ENCODE data around the gene KAZN. TPM values are rescaled to one million over a fixed set of nuclear protein-coding genes. Genes with fewer than 3 reads are reported as not detected.

Gene KAZN
- total RNA-seq, 1 donor from 2014 or later: 37.2 TPM

DNA sequence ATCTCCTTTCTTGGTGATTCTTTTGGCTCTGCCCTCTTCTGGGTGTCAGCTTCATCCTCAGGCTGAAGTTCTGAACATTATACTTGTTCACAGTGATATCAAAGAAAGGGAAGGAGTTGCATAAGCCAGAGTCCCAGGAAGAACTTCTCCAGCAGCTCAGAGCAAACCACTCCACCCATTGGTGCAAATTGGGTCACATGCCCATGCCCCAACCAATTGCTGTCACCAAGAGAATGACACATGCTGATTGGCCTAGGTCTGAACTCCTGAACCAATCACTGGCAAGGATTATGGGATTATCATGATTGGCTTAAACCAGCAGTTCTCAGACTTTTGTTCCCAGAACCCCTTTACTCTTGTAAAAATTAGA lies 298.6 kb downstream of the KAZN start:
- DNase-seq (ENCODE audit: low spot score) (no peak), ATAC-seq (no peak)
- intact Hi-C loops (cut with DNase I): no loop called here

DNA sequence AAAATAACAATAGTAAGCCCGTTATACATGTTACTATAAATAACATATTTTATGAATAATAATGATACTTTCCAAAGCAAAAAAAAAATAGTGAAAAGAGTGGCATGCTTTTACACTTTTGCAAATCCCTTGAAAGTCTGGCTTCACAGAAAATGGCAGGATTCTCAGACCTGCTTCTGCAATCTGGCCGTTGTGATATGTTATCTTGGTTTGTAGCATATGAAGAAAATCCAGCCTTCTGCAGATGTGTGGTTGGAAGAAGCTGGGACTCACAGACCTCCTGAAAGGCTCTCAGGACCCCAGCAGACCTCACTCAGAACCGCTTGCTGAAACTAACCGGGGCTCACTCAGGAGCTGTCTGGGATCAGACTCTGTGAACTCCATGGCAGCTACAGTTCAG lies 299.1 kb downstream of the KAZN start:
- DNase-seq (ENCODE audit: low spot score): no peak
- ATAC-seq: no peak
- intact Hi-C loops (cut with DNase I): no loop called here

DNA sequence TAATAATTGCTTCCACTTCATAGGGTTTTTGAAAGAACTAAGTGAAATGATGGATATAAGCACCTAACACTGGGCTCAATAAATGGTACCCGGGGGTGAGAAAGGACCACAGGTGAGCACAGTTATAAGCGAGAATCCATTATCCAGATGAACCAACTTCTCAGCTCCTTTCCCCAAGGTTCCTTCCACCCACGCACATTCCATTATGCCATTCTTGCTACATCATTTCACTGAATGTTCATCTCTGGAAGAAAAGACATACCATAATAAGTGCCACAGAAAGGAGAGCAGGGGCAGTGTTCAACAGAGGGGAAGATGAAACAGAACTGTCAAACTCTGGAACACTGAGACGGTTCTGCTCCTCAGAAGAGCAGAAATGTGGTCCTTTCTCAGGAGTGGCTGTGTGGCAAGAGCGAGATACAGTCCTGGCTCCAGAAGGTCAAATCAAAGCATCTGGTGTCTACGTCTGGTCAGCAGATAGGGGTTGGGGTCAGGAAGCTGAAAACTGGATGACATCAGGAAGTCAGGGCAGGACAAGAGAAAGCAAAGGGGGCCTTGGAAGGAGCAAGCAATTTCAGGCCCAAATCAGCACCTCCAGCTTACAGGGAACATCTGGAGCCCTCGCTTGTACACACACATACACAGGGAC lies 299.6 kb downstream of the KAZN start:
- DNase-seq (ENCODE audit: low spot score) (no peak), ATAC-seq (no peak)
- intact Hi-C loops (cut with DNase I): no loop called here

DNA sequence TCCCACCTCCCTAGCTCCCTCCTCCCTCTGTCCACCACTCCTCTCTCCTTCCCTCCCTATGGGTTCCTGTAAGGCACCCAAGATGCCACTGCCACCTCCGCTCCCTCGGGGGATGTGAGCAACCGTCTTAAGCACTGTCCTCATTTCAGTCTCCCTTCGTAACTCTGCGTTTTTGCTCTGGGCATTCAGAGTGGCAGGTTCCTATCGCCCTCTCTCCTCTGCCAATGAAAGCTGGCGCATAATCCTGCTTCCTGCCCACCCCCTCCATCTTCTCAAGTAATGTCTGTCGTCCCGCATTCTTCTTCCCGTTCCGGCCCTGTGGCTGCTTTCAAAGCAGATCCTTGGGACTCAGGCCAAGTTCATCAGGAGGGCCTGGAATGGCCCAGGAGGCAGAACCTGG lies 301.2 kb downstream of the KAZN start:
- ATAC-seq (no peak), DNase-seq (ENCODE audit: low spot score) (no peak)
- intact Hi-C loops (cut with DNase I): no loop called here

DNA sequence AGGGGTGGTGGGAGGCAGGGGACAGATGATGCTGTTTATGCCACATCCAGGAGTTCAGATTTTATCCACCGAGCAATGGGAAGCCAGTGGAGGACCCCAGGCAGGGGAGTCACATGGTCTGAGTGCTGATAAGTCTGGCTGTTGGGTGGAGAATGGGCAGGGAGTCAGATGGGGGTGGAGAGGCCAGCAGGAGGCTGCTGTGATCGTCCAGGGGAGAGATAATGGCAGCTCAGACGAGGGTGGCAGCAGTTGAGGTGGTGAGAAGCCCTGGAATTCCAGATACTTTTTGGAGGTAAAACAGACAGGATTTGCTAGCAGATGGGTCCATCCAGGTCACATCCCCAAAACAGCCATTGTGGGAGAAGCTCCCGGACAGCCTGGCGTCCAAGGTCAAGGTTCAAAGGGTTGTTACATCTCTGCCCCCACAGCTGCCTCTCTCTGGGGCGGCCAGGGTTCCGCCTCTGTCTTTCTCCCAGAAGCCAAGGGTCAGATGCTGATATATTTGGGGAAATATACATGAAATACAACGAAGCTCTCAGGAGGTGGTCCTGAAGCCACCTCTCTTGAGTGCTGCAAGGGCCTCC lies 303.0 kb downstream of the KAZN start:
- ATAC-seq: no peak
- intact Hi-C loops (cut with DNase I): no loop called here
- DNase-seq (ENCODE audit: low spot score): no peak

DNA sequence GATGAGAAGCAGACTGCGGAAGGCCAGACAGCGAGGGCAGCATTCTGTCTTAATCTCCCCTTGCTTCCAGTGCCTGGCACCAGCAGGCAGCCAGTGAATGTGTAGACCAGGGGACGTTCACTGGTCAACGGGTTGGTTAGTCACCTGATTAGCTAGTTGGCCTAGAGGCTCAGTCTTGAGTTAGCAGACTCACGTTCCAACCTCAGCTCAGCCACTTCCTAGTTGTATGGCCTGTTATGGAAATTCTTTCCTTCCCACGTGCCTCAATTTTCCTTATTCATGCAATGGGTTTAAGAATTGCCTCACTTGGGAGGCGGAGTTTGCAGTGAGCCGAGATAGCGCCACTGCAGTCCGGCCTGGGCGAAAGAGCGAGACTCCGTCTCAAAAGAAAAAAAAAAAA lies 305.4 kb downstream of the KAZN start:
- no peak for ATAC-seq
- intact Hi-C loops (cut with DNase I): no loop called here
- DNase-seq (ENCODE audit: low spot score): no peak

DNA sequence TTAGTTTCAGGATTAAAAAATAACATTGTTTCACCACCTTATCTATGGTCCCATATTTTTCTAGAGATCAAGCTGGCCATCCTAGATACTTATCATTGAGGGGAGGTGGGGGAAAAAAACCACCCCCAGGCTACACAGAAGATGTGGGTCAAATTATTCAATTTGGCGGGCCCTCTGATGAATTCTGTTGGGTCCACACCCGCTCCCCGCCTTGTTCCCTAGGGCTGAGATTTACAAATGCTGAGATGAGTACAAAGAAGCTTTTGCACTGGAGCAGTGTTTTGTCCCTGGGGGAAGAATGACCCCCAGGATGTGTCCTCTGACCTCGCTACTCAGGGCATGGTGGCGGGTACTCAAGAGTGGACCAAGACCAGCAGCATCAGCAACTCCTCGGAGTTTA lies 308.2 kb downstream of the KAZN start:
- no peak for ATAC-seq
- no peak for DNase-seq (ENCODE audit: low spot score)
- intact Hi-C loops (cut with DNase I): no loop called here

DNA sequence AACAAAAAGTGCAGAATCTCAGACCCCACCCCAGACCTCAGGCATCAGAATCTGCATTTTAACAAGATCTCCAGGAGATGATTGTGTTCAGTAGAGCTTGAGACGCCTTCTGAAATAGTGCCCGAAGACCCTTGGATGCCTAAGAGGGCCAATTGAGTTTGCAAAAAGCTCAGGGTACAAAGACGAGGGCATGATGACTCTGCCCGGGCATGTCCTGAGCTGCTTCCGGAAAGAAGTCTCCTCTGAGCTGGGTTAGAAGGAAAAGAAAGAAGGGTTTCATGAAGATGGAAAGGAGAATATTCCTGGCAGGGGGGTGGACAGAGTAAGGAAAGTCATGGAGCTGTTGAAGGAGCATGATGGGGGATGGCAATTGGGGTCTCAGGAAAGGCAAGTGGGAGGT lies 308.9 kb downstream of the KAZN start:
- DNase-seq (ENCODE audit: low spot score): no peak
- no peak for ATAC-seq
- intact Hi-C loops (cut with DNase I): no loop called here

DNA sequence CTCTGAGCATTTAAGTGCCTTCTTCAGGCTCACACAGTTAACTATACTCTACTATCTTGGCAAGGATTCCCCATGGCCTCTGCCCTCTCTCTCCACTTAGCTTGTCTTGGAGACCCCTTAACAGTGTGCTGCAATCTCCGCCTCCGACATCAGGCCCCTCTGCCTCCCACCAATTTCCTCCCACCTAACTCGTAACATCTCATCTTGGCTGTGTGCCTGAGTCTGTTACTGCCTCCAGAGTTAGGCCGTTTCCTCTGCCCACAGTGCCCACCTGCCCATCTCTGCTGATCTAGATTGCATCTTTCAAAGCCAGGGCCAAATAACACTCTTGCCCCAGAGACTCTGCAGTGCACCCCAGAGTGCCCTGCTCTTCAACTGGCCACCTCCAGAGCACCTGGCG lies 310.8 kb downstream of the KAZN start:
- intact Hi-C loops (cut with DNase I): no loop called here
- DNase-seq (ENCODE audit: low spot score) (no peak), ATAC-seq (no peak)

DNA sequence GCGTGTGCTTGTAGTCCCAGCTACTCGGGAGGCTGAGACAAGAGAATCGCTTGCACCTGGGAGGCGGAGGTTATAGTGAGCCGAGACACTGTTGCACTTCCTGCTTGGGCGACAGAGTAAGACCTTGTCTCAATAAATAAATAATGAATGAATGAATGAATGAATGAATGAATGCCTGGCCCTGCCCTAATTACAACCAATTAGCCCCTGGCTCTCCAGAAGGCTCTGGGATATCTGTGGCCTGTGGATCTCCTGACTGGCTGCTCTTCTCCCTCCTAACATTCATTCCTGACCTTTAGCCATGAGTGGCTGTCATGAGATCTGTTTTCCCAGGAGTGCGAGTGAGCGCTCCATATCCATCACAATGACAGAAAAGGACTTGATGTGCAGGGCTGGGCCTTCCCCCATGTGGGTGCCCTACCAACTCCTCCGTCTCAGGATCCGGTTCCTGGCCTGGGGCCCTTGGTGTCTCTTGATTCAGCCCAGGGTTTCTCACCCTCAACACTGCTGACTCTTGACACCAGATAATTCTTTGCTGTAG lies 311.5 kb downstream of the KAZN start:
- peak; percentile 37 for ATAC-seq
- intact Hi-C loops (cut with DNase I): no loop called here
- no peak for DNase-seq (ENCODE audit: low spot score)

DNA sequence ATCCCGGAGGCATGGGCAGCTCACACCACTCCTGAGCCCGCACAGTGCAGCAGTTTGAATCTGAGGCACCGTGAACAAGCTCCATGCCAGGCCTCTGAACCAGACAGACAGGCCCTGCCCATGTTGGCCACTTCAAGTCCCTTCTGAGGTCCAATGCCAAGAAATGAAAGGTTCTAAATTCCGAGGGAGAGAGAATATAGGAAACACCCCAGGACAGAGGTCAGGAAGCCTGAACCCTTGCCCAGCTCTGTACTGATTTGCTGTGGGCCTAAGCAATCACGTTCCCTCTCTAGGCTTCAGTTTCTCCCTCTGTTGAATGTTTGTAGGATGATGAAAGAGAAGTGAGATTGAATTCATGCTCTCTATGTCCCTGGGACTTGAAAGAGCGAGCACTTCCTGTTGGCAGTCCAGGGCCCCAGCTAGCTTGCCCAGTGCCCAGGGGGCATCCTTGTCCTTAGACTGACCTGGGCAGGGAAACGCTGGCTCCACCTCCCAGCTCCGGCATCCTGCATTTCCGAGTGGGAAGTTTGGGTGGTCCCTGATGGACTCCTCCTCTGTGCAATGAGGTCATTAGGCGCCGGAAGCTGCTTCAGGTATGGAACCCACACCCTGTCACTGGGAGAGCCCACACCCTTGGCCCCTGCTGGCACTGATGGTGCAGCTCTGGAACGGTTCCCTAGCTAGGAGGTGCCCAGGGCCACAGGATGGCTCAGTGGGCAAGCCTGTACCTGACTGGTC lies 312.7 kb downstream of the KAZN start:
- intact Hi-C loops (cut with DNase I): no loop called here
- DNase-seq (ENCODE audit: low spot score) (no peak), ATAC-seq (peak; percentile 58)

DNA sequence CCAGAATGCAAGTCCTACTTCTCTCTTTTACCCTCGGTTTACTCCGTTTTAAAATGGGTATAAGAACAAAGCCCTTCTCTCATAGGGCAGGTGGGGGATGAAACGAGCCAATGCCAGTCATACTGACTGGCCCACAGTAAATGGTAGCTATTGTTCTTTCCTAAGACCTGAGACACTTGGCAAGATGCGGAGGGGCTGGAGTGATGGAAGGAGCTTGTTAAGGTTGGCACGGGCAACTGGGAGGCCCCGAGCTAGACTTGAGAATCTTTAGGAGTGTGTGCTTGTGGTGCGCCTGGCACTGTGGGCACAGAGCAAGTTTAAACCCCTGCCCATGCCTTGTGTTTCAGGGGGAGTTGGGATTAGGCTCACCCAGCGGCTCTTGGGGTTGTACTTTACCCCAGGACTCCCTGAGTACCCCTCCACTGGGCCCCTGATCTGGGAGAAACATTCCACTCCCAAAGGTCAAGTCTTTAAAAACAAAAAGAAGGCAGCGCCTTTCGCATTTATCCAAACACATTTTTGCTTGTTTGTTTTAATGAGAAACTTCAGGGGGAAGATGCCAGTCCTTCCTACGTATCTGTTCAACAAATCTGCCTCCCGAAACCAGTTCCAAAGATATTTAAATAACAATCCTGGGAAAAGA lies 314.5 kb downstream of the KAZN start:
- no peak for DNase-seq (ENCODE audit: low spot score)
- intact Hi-C loops (cut with DNase I): no loop called here
- ATAC-seq: no peak

DNA sequence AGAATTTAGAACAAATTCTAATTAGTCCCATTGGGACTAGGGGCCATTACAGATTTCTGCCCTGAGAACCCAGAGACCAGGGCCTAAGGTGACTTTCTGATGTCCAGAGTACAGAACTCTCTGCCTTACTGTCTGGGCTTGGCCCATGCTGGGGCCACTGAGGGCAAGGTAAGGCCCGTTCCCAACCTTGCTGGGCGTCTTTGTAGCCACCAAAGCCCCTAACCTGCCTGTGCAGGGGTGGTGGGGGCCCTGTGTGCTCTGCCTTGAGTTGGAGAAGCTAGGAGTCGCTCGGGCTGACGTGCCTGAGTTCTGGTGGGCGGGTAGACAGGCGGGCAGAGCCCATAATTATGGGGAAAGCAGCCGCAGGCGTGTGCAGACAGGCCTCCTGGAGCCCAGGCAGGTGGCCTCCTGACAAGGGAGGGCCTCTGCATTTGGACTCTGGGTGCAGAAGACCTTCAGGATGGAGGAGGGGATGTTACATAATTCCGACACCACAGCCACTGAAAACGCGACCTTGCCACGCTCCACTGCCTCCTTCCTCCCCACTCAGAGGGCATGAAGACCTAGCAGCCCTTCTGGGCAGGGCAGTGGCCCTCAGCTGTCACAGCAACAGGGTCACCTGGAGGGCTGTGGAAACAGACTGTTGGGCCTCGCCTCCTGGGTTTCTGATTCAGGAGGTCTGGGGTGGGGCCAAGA lies 315.1 kb downstream of the KAZN start:
- ATAC-seq (peak; percentile 31), DNase-seq (ENCODE audit: low spot score) (no peak)
- intact Hi-C loops (cut with DNase I): no loop called here

DNA sequence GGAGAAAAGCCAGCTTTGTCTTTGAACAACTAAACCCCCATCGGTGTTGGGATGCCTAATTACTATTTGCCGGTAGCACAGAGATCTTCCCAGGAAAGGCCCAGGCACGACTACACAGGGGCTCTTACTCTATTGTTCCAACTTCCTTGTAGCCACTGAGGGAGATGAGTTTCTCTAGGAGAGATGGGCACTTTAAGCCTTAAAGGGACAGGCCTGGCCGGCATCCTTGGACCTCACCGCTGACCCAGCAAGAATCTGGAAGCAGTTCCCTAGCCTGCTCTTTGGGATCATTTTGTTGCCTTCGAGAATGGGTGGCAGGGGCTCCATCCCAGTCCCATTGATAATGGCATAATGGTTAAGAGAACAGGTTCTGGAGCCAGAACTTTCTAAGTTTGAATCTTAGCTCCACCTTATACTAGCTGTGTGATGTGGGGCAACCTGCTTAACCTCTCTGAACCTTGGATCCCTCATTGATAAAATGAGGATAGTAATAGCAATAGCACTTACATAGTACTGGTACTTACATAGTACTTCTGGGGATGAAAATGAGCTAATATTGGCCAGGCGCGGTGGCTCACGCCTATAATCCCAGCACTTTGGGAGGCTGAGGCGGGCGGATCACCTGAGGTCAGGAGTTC lies 316.0 kb downstream of the KAZN start:
- intact Hi-C loops (cut with DNase I): no loop called here
- ATAC-seq (no peak), DNase-seq (ENCODE audit: low spot score) (no peak)

DNA sequence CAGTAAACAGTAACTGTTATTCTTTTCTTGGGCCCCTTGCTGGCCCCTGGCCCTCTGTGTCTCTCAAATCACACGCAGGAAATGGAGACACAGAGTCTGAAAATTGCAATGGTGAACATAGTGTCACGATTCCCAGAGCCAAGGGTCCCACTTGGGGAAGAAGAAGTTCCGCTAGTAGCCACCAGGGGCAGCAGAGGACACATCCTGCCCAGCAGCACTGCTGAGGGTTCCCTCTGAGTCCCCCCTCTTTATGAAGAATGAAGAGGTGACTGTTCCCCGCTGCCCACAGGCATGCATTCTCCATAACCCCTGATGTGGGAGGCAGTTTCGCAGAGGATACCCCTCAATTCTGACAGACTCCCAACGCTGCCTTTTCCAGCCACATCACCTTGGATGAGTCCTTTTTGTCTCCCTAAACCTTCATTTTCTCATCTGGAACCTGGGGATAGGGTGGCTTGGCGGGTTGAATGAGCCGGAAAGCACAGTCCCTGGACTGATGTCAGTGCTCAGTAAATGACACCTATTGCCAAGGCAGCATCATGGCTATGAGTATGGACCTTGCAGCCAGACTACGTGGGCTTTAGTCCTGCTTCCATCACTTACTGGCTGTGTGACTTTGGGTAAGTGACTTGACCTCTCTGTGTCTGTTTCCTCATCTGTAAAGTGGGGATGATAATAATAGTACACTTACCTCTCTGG lies 317.0 kb downstream of the KAZN start:
- intact Hi-C loops (cut with DNase I): no loop called here
- peak; percentile 71 for DNase-seq (ENCODE audit: low spot score)
- ATAC-seq: peak; percentile 43

DNA sequence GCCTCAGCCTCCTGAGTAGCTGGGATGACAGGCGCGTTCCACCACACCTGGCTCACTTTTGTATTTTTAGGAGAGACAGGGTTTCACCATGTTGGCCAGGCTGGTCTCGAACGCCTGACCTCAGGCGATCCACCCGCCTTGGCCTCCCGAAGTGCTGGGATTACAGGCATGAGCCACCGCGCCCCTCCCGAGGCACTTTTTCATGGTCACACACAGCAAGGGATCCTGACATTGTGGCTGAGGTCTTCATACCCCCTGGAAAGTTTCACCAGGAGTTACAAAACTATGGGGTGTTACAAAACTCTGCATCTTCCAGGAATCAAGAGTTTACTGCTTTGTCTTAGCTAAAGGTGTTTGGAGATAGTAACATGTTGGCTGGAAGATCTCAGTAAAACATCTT lies 320.8 kb downstream of the KAZN start:
- intact Hi-C loops (cut with DNase I): no loop called here
- ATAC-seq (no peak), DNase-seq (ENCODE audit: low spot score) (no peak)

DNA sequence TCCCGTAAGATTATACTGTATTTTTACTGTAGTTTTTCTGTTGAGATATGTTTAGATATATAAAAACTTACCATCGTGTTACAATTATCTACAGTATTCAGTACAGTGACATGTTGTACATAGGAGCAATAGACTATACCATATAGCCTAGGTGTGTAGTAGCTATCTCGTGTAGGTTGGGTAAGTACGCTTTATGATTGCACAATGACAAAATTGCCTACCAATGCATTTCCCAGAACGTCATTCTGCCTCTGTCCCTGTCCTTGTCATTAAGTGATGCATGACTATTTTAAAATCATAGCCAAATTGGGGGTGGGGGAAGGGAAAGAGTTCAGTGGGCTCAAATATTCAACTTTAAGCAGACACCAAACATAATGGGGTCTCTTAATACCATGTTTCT lies 321.3 kb downstream of the KAZN start:
- intact Hi-C loops (cut with DNase I): loop anchor here (10.0 kb wide), 1 partner anchor 115 kb away; no protein-coding TSS in a partner anchor
- no peak for DNase-seq (ENCODE audit: low spot score)
- no peak for ATAC-seq

DNA sequence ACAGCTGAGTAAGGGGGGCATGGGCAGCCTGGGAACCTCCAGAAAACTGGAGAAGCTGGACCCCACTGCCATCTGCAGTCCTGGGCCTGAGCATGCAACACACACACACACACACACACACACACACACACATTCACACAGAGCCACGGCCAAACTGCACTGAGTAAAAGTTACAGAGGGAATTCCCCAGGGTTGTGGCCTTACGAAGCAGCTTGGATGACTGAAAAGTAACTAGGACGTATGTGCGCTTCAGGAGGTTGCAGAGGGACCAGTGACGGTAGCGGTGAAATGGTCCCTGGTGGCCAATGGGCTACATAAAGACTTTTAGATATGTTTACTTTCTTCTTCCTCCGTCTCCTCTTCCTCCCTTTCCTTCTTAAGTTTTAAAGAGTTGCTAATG lies 322.6 kb downstream of the KAZN start:
- intact Hi-C loops (cut with DNase I): loop anchor here (10.0 kb wide), 1 partner anchor 114 kb away; no protein-coding TSS in a partner anchor
- ATAC-seq: peak; percentile 51

More for the DNA sequence above, 322.6 kb downstream of the KAZN start:
- no peak for DNase-seq (ENCODE audit: low spot score)

Measured in sciatic nerve (tissue), 2 donors.